Fibroblast of villous mesenchyme (primary cell): ENCODE measurements around the gene ANKRD62. TPM values are rescaled to one million over a fixed set of nuclear protein-coding genes. Genes with fewer than 3 reads are reported as not detected.

ENCODE experiments used
- DNase-seq: peaks from one replicate; pipeline ENCODE4 v3.0.0-alpha.2; 2010; ENCODE audit warnings: low read depth
- H3K4me3 ChIP-seq: 2 replicates; pipeline ENCODE4 v1.5.1; 2011; ENCODE audit warnings: low read depth, mild to moderate bottlenecking, low read length
- total RNA-seq: library from RNA; depleted of rRNA; stranded (reverse); fragments of >200 nt; gene quantifications from 2 replicates; pipeline ENCODE4 v1.2.3, GENCODE V29; 2012
- TF ChIP-seq, protein P1 (sequence below): IDR thresholded peaks from 2 replicates; pipeline ENCODE4 v1.5.1; 2012; ENCODE audit warnings: low read depth, mild to moderate bottlenecking, low read length; ENCODE audit not compliant: insufficient read depth

ANKRD62 gene
- total RNA-seq, 1 donor: not detected

DNA sequence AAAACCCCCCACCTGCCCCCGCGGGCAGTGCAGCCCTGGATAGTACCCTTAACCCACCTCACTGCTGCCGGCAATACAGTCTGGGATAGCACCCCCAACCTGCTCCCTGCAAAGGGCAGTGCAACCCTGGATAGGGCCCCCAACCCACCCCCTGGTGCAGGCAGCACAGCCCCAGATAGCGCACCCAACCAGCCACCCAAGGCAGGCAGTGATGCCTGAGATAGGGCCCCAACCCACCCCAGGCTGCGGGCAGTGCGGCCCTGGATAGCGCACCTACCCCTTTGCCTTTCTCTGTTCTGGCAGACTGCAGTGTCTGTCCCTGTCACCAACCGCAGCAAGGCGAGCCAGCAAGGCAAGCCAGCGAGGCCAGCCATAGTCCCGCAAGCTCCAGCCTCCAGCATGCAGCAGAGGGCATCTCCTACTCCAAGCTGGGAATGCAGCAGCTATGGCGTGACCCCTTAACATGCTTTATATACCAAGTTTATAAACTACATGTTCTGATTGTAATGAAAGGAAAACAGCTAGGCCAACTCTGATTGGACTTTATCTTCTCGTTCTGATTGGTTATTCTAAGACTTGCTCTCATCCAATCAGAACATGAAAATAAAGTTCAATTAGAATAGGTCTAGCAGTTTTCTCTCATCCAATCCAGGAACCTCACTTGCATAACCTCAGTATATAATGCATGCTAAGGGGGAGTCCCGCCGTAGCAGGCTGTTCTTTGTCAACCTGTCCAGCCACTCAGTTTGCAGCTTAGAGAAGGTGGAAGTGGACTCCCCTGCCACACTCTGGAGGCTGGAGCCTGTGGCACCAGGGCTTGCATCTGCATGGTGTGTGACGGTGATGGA is 34.1 kb upstream of the ANKRD62 start:
- DNase-seq: no peak
- TF ChIP-seq, protein P1, sequence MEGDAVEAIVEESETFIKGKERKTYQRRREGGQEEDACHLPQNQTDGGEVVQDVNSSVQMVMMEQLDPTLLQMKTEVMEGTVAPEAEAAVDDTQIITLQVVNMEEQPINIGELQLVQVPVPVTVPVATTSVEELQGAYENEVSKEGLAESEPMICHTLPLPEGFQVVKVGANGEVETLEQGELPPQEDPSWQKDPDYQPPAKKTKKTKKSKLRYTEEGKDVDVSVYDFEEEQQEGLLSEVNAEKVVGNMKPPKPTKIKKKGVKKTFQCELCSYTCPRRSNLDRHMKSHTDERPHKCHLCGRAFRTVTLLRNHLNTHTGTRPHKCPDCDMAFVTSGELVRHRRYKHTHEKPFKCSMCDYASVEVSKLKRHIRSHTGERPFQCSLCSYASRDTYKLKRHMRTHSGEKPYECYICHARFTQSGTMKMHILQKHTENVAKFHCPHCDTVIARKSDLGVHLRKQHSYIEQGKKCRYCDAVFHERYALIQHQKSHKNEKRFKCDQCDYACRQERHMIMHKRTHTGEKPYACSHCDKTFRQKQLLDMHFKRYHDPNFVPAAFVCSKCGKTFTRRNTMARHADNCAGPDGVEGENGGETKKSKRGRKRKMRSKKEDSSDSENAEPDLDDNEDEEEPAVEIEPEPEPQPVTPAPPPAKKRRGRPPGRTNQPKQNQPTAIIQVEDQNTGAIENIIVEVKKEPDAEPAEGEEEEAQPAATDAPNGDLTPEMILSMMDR: no peak
- H3K4me3 ChIP-seq: no peak overlapping the region

DNA sequence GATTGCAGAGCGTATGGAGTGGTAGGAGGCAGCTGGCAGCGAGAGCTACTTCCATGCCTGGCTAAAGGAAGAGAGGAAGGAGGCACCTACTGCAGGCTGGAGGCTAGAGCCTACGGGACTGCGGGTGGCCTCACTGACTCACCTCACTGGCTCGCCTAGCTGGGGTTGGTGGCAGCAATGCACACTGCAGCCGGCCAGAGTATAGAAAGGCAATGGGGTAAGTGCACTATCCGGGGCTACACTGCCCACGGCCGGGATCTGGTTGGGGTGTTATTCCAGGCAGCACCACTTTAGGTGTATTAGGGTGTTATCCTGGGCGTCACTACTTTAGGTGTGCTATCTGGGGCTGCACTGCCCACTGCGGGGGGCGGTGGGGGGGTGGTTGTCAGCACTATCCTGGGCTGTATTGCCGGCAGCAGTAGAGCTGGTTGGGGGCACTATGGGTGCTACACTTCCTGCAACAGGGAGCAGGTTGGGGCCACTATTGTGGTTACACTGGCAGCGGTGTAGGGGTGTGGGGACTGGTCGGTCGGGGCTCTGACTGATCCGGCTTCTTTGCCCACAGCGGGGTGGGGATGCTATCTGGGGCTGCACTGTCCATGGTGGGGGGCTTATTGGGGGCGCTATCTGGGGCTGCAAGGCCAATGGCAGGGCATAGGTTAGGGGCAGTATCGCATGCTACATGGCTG is 33.3 kb upstream of the ANKRD62 start:
- DNase-seq: no peak
- no peak overlapping the region for H3K4me3 ChIP-seq
- TF ChIP-seq, protein P1: no peak

DNA sequence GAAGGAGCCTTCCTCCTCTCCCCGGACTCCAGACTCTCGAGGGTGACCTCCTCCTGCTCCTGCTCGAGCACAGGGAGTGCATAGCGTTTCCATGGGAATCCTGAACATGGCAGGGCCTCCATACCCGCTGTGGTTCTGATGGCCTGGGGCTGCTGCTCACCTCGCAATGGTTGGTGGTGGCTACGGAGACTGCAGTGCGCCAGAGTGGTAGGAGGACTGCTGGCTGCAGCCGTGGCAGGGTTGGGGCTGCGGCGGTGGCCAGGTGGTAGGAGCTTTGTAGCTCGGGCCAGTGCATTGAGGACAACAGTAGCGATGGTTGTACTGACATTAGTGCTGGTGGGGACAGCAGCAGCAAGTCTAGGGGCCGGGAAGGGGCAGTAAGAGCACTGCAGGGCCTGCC is 32.0 kb upstream of the ANKRD62 start:
- DNase-seq: no peak
- no peak overlapping the region for H3K4me3 ChIP-seq
- TF ChIP-seq, protein P1: no peak

DNA sequence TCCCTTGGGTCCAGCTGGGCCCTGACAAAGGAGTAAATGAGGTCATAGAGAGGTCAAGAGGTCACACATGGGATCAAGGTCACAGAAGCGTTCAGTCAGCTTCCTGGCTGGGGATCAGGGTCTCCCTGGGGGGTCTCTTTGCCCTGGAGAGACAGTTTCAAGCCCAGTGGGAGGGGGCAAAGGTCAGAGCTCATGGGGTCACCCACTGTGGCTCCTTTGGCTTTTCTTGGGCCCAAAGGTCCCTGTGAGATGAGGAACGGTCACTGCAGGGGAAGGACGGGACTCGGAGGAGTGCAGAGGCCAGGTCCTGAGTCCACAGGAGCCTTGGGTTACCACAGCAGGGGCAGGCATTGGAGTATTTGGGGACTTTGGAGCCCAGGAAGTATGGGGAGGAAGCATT is 30.7 kb upstream of the ANKRD62 start:
- DNase-seq: no peak
- no peak overlapping the region for H3K4me3 ChIP-seq
- TF ChIP-seq, protein P1: no peak

DNA sequence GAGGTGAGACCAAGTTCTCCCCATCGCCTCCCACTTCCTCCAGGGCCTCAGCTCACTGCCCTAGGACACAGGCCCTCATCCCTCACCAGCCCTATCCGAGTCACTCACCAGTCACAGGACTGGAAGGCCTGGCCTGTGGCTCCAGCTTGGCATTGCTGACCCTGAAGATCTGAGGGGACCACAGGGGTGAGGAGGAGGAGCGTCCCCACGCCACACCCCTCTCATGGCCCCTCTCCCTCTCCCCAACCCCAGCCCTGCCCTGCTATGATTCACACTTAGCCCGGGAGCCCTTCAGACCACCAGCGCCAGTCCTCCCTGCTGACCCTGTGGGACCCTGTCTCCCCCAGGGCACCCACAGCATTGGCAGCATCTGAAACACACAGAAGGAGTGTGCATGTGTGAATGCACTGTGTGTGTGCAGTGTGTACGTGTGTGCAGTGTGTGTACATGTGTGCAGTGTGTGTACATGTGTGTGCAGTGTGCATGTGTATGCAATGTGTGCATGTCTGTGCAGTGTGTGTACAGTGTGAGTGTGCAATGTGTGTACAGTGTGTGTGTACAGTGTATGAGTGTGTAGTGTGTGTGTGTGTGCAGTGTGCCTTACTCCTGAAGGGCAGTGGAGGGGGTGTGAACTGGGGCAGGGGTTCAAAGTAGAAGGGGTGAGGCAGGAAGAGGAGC is 29.4 kb upstream of the ANKRD62 start:
- DNase-seq: no peak
- no peak overlapping the region for H3K4me3 ChIP-seq
- TF ChIP-seq, protein P1: no peak

DNA sequence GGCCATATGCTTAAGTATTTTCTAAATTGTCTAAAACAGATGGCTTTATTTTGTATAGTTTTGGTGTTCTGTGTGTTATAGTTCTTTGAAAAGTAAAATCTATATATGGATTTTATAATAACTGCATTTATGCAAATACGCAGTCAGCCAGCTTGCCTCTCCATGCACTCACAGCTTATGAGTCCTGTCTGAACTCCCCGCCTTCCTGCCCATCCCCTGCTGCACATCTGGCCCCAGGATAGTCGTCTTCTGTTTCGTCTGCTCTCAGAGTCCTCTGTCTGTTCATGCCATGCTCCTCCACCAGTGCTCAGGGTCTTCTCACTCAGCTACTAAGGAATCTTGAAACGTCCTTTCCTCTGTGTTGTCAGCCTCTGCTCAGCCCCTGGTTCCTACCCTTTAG is 28.2 kb upstream of the ANKRD62 start:
- TF ChIP-seq, protein P1: no peak
- no peak for DNase-seq
- no peak overlapping the region for H3K4me3 ChIP-seq
